HG03520 (cell line): ENCODE measurements around the gene NALF2.

Source experiments
- ATAC-seq: cut with Tn5 transposase; IDR thresholded peaks from one replicate; pipeline ENCODE4 v1.9.1; 2021; ENCODE audit warnings: mild to moderate bottlenecking, moderate library complexity; ENCODE audit not compliant: unreplicated experiment

NALF2 gene

DNA sequence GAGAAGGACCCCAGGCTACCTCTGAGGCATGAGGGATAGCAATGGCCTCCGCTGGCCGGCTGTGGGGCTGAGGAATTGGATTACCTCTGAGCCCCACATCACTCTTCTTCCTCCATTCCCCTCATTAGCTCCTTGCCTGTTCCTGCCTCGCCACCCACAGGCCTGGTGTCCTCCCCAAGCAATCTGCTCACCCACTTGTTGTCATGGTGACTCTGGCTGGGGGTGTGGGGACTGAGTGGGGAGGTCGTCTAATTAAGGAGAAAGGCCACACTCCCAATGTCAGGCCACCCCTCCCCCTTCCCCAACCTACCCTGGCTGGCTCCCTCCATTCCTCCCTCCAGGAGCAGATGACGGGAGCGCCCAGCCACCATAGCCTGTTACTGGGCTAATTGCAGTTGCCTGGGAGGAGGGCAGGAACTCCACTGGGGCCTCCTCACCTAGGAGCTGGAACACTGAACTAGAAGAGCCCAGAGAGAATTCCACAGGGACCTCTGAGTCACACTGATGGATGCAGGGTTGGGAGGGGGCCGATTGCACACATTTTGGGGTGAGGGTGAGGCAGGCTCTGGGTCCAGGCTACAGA, 20.7 kb downstream of the NALF2 start:
- no peak for ATAC-seq

DNA sequence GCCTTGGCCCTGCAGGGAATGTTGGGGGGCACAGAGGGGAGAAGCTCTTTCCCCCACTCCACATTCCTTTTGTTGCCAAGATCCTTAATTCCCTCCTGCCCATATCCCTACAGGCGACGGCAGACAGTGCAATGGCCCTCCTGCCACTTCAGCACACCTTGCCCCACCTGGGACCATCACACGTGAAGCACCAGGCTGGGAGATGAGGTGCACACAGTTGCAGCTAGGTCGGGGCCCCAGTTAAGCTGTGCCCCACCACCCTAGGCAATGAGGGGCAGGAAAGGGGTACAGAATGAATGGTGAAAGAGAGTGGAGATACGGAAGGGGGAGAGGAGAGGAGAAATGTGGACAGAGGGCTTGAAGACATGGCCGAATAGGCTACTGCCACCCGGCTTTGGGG, 26.2 kb downstream of the NALF2 start:
- ATAC-seq: no peak

- no peak for ATAC-seq
These were observed 27.1 kb downstream of the NALF2 start for GRCh38 chrX:69531031-69531755.

- no peak for ATAC-seq
These were observed 31.5 kb downstream of the NALF2 start for GRCh38 chrX:69535661-69536060.

DNA sequence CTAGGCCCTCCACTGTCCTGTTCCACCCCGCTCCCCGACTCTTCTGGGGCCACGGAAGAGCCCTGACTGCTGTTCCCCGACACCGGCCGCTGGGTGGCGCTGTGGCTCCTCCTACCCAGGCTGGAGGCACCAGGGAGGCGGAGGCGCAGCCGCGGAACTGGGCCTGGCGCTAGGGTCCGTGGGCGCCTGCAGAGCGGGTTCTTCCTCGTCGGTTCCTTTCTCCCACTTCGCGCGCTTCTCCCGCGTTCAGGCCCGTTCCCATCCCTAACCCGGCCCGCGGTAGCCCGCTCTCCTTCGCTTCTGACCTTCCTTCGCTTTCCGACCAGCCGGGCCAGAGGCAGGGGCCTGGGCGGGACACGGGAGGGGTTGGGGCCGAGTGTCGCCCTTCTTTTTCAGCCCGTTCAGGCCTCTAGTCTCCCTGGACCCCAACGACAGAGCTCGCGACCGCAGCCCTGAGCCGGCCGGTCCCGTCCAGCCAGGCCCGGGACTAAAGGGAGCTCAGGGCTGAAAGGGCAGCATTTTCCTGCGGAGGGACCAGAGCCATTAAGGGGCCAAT, 34.3 kb downstream of the NALF2 start:
- ATAC-seq: peak; percentile 84

DNA sequence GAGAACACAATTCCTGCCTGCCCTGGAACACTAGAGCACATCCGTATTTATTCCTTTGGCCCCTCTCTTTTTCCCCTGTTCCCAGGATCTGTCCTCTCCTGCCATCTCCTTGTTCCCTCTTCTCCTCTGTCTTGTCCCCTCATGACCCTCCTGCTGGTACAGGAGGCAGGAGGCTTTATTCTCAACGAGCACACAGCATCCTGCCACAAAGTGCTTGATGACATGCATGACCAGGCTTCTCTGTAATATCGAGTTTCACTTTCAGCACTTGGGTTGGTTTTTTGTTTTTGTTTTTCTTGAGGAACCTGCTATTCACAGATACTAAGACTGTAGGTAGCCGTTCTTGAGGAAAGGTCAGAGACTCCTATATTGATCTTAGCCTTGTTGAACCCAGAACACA, 35.3 kb downstream of the NALF2 start:
- no peak for ATAC-seq

- ATAC-seq: no peak
These were observed 37.8 kb downstream of the NALF2 start for GRCh38 chrX:69541956-69542355.

DNA sequence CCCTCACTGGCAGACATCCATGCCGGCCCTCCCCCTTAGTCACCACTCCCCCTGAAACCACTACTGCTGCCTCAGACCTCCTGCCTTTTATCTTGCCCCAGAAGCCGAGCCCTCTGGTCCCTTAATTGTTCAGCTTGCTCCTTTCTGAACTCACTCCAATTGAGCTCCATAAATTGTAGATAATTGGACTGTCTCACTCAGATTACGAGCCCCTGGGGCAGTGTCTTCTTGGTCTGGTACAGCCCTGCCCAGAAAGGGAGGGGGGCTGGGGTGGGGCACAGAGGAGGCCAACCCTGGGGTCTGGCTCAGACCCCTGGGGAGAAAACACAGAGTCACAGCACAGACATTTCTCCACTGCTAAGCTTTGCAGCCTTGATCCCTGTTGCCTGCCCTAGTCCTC, 39.4 kb downstream of the NALF2 start:
- ATAC-seq: no peak

DNA sequence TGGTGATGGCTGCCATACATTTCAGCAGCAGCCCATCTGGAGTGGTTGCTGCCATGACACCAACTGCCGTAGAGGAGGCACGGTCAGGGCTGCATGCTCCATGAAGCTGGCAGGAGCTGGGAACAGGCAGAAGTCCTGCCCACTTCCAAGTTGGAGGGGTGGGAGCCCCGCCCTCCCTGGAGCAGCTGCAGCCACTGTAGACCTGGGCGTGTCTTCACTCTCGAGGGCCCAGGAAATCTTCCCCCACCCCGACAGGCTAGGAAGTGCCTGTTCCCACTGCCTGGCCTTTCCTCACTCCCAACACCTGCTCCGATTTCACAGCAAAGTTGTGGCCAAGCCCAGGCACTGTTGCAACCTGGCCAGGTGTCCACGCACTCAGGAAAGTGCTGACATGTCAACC, 42.3 kb downstream of the NALF2 start:
- no peak for ATAC-seq

GRCh38 chrX:69546978-69547377, 42.9 kb downstream of the NALF2 start:
- no peak for ATAC-seq

DNA sequence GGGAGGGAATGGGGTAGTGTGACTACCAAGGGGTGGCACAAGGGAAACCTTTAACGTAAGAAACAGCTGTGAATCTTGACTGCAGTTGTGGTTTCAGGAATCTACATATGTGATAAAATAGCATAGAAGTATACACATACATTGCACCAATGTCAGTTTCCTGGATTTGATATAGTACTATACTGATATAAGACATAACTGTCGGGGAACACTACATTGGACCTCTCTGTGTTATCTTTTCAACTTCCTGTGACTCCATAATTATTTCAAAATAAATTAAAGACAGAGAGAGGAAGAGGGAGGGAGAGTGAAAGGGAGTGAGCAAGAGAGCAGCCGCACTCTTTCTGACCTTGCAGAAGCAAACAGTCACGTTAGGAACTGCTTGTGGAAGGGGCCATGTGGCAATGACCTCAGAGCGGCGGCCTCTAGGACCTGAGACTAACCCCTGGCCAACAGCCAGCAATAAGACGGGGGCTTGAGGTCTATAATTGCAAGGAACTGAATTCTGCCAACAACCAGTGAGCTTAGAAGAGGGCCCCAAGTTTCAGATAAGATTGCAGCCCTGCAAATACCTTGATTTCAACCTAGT, 47.4 kb downstream of the NALF2 start:
- ATAC-seq: no peak

DNA sequence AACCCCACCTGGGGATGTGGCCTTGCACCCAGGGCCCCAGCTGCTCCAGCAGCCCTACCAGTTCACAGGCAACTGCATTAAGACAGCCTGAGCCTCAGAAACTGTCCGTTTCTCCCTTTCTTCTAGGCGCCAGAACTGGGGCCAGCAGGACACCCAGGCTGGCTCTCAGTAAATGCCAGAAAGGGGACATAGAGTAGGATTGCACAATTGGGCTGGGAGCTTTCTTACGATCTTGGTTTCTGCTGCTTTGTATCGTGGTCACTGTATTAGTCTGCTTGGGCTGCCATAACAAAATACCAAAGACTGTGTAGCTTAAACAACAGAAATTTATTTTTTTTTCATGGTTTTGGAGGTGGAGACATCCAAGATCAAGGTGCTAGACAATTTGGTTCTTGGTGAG, 48.4 kb downstream of the NALF2 start:
- no peak for ATAC-seq
